SJCRH30 (cell line): Measurements from ENCODE around the gene FOXF1. TPM values are rescaled to one million over a fixed set of nuclear protein-coding genes. Genes with fewer than 3 reads are reported as not detected.

Experiments
- DNase-seq, 2 experiments: peaks; one replicate each; pipeline ENCODE4 v3.0.0-alpha.2; 2015 to 2020
- H3K27ac ChIP-seq: fragments of 250-450 bp; sonication (Bioruptor Pico); 2 replicates; pipeline ENCODE4 v1.5.1; 2020; ENCODE audit warnings: mild to moderate bottlenecking, moderate library complexity
- H3K27me3 ChIP-seq: fragments of 250-450 bp; sonication (Bioruptor Pico); 2 replicates; pipeline ENCODE4 v1.5.1; 2020; ENCODE audit warnings: mild to moderate bottlenecking, moderate library complexity
- H3K36me3 ChIP-seq: fragments of 250-450 bp; sonication (Bioruptor Pico); 2 replicates; pipeline ENCODE4 v1.5.1; 2020; ENCODE audit warnings: mild to moderate bottlenecking, moderate library complexity
- H3K4me1 ChIP-seq: fragments of 250-450 bp; sonication (Bioruptor Pico); 2 replicates; pipeline ENCODE4 v1.5.1; 2020; ENCODE audit warnings: mild to moderate bottlenecking, moderate library complexity
- H3K4me3 ChIP-seq: fragments of 250-450 bp; sonication (Bioruptor Pico); 2 replicates; pipeline ENCODE4 v1.5.1; 2020; ENCODE audit warnings: mild to moderate bottlenecking, moderate library complexity
- H3K9me3 ChIP-seq: fragments of 250-450 bp; sonication (Bioruptor Pico); replicated peaks from 2 replicates; pipeline ENCODE4 v1.5.1; 2020; ENCODE audit warnings: mild to moderate bottlenecking, moderate library complexity
- total RNA-seq: library from RNA; depleted of rRNA; stranded (reverse); fragments of >200 nt; shearing (Covaris generic); gene quantifications from 2 replicates; pipeline ENCODE4 v1.2.3, GENCODE V29; 2014; rRNA removed

Gene FOXF1
- total RNA-seq, 1 experiment from 2014 or later = 24.9 TPM

DNA sequence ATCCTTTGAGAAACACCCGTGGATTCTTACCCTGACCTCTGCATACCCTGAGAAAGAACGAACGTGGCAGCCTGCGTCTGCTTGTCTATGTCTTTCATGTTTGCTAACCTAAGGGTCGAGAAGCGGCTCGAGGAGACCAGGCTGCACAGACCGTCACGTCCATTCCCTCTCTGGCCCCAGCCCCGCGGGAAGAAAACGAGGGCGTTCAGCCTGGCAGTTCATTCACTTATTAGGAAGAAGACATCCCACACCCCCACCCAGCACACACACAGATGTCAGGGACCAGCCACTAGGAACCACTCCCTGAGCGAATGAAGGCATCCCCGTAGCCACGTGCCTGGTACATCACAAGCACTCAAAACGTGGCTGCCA, 45.4 kb downstream of the FOXF1 start:
- H3K36me3 ChIP-seq = no peaks in the 10 kb centered on the region

DNA sequence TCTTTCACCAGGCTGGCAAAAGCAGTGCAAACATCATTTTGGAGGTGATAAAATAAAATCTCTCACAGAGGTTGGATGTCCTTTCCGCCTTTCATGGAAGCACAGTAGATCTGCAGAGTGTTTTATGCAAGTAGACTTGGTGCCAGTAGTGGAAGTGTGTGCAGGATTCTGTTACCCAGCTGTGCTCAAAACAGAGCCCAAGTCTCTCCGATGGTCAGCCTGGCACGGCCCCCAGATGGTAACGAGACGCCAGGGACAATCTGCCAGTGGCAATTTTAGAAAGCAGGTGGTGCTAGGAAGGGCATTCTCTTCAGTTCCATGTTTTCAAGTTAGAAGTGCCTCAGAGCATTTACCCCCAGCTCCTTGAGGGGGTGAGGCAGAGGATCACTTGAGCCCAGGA, 46.2 kb downstream of the FOXF1 start:
- no peak for DNase-seq
- H3K36me3 ChIP-seq = no peaks in the 10 kb centered on the region
- no peaks in the 10 kb centered on the region for H3K27me3 ChIP-seq
- H3K4me1 ChIP-seq = no peaks in the 10 kb centered on the region; the same call in 1 of the 2 replicates
- H3K4me3 ChIP-seq = no peak overlapping the region
- H3K9me3 ChIP-seq = no peaks in the 10 kb centered on the region
- H3K27ac ChIP-seq = no peak overlapping the region

More for the DNA sequence above, 45.4 kb downstream of the FOXF1 start:
- H3K27me3 ChIP-seq = no peaks in the 10 kb centered on the region
- no peak overlapping the region for H3K27ac ChIP-seq
- H3K4me3 ChIP-seq = peak overlapping the region; percentile 84
- H3K9me3 ChIP-seq = no peaks in the 10 kb centered on the region
- no peak for DNase-seq
- H3K4me1 ChIP-seq = no peaks in the 10 kb centered on the region; the same call in 1 of the 2 replicates

DNA sequence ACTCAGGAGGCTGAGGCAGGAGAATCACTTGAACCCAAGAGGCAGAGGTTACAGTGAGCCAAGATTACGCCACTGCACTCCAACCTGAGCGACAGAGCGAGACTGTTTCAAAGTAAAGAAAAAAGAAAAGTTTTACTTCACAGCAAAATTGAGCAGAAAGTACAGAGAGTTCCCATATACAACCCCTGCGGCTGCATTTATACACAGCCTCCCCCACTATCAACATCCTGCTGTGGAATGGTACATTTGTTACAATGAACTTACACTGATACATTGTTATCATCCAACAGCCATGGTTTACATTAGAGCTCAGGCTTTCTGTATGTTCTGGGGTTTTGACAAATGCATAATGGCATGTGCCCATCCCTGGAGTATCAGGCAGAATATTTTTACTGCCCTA, 47.3 kb downstream of the FOXF1 start:
- H3K4me3 ChIP-seq = no peak overlapping the region
- H3K27me3 ChIP-seq = no peaks in the 10 kb centered on the region
- H3K9me3 ChIP-seq = no peaks in the 10 kb centered on the region
- DNase-seq = no peak
- H3K4me1 ChIP-seq = no peaks in the 10 kb centered on the region; the same call in 1 of the 2 replicates
- H3K27ac ChIP-seq = no peak overlapping the region
- no peaks in the 10 kb centered on the region for H3K36me3 ChIP-seq

DNA sequence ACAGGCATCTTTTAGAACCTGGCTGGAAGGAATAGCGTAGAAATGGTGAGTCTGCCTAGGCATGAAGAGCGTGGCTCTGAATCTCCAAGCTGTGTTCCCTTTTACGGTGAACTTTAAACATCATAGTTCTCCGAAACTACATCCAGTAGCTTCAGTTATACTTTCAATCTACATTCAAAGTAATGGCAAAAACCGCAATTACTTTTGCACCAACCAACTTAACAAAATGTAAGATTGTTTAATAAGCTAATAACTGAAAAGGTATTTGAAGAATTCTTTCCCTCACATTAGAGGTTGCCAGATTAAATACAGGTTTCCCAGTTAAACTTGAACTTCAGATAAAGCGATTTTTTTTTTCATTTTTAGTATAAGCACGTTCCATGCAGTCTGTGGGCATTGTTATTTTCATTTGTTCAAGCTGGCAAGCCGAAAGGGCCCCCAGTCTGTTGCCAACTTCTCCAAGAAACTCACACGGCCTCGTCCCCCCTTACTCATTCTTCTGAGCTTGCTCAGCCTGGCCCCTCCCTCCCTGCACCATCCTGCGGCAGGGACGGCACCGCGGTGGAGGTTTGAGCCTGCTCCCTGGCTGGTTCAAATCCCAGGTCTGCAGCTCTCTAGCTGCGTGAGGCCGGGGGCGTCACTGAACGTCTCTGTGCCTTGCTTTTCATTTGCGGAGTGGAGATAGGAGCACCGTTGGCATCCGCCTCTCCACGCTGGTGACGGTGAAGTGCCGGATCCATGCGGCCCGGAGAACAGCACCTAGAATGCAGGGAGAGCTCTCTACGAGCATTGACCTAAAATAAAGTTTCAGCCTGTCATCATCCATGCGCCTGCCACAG, 48.2 kb downstream of the FOXF1 start:
- H3K9me3 ChIP-seq = no peaks in the 10 kb centered on the region
- no peak overlapping the region for H3K27ac ChIP-seq
- peaks cover 4% of the 10 kb centered on the region; the same call in 1 of the 2 replicates for H3K4me1 ChIP-seq
- no peak for DNase-seq
- no peaks in the 10 kb centered on the region for H3K36me3 ChIP-seq
- H3K4me3 ChIP-seq = no peak overlapping the region
- H3K27me3 ChIP-seq = no peaks in the 10 kb centered on the region

DNA sequence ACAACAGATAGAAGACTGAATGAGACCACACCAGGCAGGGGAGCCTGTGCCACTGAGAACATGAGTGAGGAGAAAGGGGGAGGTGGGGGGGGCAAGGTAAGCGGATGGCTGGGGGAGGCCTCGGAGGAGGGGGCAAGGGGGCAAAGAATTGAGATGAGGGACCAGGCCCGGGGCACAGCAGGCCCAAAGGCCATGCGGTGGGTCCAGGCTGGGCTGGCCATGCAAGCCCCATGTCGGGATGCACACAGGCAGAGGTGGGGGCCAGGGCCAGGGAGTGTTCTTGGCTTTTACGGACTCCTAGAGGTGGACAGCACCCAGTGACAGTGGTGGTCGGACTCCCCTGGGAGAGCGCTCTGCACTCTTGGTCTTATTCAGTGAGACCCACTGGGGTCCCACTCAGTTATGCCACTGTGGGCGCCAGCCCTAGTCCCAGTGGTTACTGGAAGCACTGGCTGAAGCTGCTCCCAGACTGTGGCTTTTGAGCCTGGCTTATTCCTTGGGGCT, 49.5 kb downstream of the FOXF1 start:
- no peak for DNase-seq
- no peaks in the 10 kb centered on the region for H3K36me3 ChIP-seq
- H3K9me3 ChIP-seq = no peaks in the 10 kb centered on the region
- H3K27me3 ChIP-seq = no peaks in the 10 kb centered on the region
- H3K4me1 ChIP-seq = peaks cover 4% of the 10 kb centered on the region; the same call in 1 of the 2 replicates
- H3K4me3 ChIP-seq = no peak overlapping the region
- H3K27ac ChIP-seq = no peak overlapping the region

DNA sequence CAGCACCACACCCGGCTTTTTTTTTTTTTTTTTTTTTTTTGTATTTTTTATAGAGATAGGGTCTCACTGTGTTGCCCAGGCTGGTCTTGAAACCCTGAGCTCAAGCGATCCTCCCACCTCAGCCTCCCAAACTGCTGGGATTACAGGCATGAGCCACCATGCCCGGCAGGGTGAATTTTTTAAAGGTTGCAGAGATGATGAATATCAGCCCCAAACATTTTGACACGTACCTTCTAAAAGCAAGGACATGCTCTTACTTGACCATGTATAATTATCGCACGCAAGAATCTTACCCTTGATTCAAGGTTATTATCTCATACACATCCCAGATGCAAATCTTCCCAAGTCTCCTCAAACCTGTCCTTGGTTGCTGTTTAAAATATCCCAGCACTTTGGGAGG, 52.0 kb downstream of the FOXF1 start:
- DNase-seq = no peak
- Histone ChIP-seq H3K27me3 (no peaks in the 10 kb centered on the region), H3K4me1 (peaks cover 7% of the 10 kb centered on the region; the same call in 1 of the 2 replicates), H3K27ac (no peak overlapping the region), H3K4me3 (no peak overlapping the region), H3K9me3 (no peaks in the 10 kb centered on the region), H3K36me3 (no peaks in the 10 kb centered on the region)

DNA sequence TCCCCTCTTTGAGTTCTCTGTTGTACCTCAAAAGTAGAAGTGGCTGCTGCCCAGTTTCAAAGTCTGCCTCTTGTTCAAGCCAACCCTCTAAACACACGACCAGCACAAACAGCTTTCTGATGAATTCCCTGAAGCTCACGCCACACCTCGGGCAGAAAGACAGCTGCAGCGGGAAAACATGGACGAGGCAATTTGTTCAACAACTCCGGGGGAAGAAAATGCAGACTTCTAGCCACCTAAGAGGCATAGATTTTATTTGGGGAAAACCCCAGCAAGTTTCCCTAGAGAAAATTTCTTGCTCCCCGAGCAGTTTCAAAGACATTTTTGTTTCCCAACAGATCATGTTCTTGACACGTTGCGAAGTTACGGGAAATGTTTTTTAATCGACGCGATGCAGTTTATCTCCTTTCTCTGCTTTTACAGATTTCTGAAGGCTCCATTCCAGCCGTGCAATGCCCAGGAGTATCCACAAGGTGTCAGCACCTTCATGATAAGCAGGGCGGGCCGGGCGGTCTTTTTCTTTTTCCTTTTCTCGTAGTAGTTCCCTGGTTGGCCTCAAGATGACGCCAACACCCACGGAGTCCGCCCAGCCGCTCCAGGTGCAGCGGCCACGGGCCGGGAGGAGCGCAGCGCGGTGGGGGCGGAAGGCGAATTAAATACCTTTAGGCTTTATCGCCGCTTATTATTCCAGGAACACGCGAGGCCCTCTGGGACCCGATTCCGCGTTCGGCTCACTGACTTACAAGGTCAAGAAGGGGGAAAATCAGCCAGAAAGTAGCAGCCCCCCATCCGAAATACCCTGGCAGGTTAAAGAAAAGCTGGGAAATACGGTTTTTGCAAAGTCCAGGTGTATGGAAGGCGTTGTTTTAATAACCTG, 53.4 kb downstream of the FOXF1 start:
- no peaks in the 10 kb centered on the region for H3K9me3 ChIP-seq
- no peaks in the 10 kb centered on the region for H3K36me3 ChIP-seq
- H3K4me1 ChIP-seq = peaks cover 7% of the 10 kb centered on the region; the same call in 1 of the 2 replicates
- no peaks in the 10 kb centered on the region for H3K27me3 ChIP-seq
- peak overlapping the region; percentile 47 for H3K4me3 ChIP-seq
- DNase-seq = peak; percentile 82 to 91
- peak overlapping the region; percentile 53 for H3K27ac ChIP-seq

Other genes with a start within 250 kb of the FOXF1 start
- gene MTHFSD, start 44.7 kb downstream of the FOXF1 start, total RNA-seq = 5.9 and 7.2 TPM in 2 replicates
- gene FOXC2, start 56.3 kb downstream of the FOXF1 start, total RNA-seq = 3.0 and 3.1 TPM in 2 replicates
- gene FOXL1, start 68.0 kb downstream of the FOXF1 start, total RNA-seq = 4.0 and 5.5 TPM in 2 replicates